ENCODE measurements around the gene DOCK3.

- TF ChIP-seq CTCF (IDR thresholded peaks at IDR 0.05; ENCODE audit: low read length) (no peak), EZH2 (optimal IDR thresholded peaks at IDR 0.05; ENCODE audit: low read depth, low read length) (no peak)
Observed at GRCh38 chr3:51386852-51387229, 712.1 kb downstream of the DOCK3 start.
